A549 treated with Mapracorat at 1 μM for 4 hours (cell line): ENCODE results near the gene IL2RA. TPM values are rescaled to one million over a fixed set of nuclear protein-coding genes. Genes with fewer than 3 reads are reported as not detected.

ENCODE experiments used
- total RNA-seq: library from RNA; stranded (reverse); fragments of 200-300 nt; extraction: Qiagen RNA extraction; gene quantifications from 5 replicates; pipeline ENCODE4 v1.2.3, GENCODE V29; 2022

The IL2RA gene
- not detected in 5 replicates for total RNA-seq

GRCh38 chr10:6062101-6062771 is at the start of gene IL2RA:
Gene IL2RA (minus strand): TSS chr10:6062367. CDS start chr10:6062151, 216 bp downstream.

GRCh38 chr10:6088721-6089333 is 26.7 kb upstream of the IL2RA start, which contains the start of gene RBM17:
Gene RBM17 (plus strand): TSS chr10:6089034. CDS start chr10:6097066, 8,032 bp downstream.

GRCh38 chr10:5977471-5978229 is 84.5 kb downstream of the IL2RA start, which contains the start of gene IL15RA:
Gene IL15RA (minus strand): TSS chr10:5977543. CDS start chr10:5977492, 51 bp downstream.

Other genes with a start within 250 kb of the IL2RA start
- 200 to 275 TPM (median 207 TPM) in 5 replicates for gene GDI2, start 248.9 kb downstream of the IL2RA start, total RNA-seq
- gene ANKRD16, start 172.5 kb downstream of the IL2RA start, total RNA-seq: 9.2 to 11.8 TPM (median 11.1 TPM) in 5 replicates
- gene FBH1, start 172.1 kb downstream of the IL2RA start, total RNA-seq: 37.1 to 40.9 TPM (median 40.3 TPM) in 5 replicates
- gene IL15RA, start 84.8 kb downstream of the IL2RA start, total RNA-seq: 2.4 to 3.7 TPM (median 2.7 TPM) in 5 replicates
- 106 to 121 TPM (median 116 TPM) in 5 replicates for gene RBM17, start 26.7 kb upstream of the IL2RA start, total RNA-seq
- 121 to 155 TPM (median 140 TPM) in 5 replicates for gene PFKFB3, start 140.6 kb upstream of the IL2RA start, total RNA-seq